NCI-H2171 treated with DMSO at 0.1 percent for 48 hours (cell line): ENCODE measurements around the gene ZP1.
A peak's percentile ranks its signal among the peaks of the same experiment; 100 is the strongest.
"Not testable (repeated sequence)": the region's sequence is repeated elsewhere in the genome, so short reads cannot be mapped to it uniquely, and the experiment has no call there.

Source experiments
- DNase-seq: peaks from one replicate; lab custom pipeline; 2025; lab: John Stamatoyannopoulos, UW

ZP1 gene

DNA sequence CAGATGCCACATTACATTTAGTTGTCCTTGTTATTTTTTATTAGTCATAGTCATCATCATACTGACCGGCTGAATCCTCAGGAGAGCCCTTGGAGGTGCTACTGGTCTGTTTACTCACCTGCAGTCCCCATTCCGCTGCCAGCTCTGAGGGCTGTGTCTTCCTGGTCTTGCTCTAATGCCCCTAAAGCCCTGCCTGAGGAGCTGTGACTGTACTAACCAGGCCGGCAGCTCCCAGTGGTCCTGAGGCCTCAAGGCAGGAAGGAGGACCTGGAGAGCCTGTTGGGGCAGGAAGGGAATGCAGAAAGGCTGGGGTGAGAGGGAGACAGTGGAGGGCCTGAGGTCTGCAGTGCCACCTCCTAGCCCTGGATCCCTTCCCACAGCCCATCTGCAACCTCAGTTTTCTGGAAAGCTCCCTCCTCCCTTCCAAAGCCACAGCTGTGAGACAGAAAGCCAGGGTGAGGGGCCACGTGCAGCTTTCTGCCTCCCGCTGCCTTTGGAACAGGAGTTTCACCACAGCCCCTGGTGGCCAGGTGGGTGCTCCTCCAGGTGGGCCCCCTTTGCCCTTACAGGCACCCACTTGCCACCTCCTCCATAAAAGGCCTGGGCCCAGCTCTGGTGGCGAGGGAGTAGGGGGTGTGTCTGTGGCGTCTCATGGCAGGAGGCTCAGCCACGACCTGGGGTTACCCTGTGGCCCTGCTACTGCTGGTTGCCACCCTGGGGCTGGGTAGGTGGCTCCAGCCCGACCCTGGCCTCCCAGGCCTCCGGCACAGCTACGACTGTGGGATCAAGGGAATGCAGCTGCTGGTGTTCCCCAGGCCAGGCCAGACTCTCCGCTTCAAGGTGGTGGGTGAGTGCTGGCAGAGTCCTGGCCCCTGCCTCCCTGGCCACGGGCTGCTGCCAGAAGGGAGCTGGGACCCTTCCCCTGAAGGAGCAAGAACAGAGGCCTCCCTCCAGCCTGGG lies at the start of gene ZP1:
TSS of gene ZP1 (plus strand) at position 632 of the 960 bp plus-strand sequence. CDS start at position 652, 20 bp downstream.
- DNase-seq: no peak

GRCh38 chr11:60818057-60818456 lies 49.3 kb upstream of the ZP1 start:
- no peak for DNase-seq

- no peak for DNase-seq
These were observed 45.3 kb upstream of the ZP1 start for GRCh38 chr11:60821827-60822599.

DNA sequence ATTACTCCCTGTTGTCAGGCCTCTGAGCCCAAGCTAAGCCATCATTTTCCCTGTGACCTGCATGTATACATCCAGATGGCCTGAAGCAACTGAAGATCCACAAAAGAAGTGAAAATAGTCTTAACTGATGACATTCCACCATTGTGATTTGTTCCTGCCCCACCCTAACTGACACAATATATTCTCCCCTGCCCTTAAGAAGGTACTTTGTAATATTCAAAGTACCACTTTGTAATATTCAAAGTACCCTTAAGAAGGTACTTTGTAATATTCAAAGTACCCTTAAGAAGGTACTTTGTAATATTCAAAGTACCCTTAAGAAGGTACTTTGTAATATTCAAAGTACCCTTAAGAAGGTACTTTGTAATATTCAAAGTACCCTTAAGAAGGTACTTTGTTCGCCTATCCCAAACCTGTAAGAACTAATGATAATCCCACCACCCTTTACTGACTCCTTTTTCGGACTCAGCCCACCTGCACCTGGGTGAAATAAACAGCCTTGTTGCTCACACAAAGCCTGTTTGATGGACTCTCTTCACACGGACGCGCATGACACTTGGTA lies 43.5 kb upstream of the ZP1 start:
- not testable (repeated sequence) for DNase-seq

- DNase-seq: no peak
These were observed 42.2 kb upstream of the ZP1 start for GRCh38 chr11:60825118-60825517.

GRCh38 chr11:60825790-60826189 lies 41.6 kb upstream of the ZP1 start:
- DNase-seq: no peak

DNA sequence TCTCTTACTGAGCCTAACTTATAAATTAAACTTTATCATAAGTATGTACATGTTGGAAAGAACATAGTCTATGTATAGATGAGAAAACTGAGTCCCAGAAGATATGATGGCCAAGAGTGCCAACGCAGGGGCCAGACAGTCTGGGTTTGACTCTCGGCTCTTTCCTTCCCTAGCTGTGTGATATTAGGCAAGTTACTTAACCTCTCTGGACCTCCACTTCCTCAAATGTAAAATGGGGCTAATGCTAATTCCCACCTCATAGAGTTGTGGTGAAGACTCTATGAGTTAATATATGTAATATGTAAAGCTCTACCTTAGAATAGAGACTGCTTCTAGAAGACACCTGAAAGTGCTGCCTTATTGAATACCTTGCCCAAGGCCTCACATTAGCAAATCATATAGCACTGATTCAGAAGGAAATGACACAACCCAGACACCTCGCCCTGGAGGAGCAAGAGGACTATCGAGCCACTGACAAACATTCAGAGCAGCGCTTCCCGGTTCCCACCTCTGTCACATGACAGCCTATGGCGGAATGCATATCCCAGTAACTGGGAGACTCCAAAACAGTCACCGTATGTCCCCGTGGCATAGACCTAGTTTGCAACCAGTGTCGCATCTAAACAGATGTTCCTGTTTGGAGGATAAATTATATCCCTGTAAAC lies 36.7 kb upstream of the ZP1 start:
- DNase-seq: no peak

DNA sequence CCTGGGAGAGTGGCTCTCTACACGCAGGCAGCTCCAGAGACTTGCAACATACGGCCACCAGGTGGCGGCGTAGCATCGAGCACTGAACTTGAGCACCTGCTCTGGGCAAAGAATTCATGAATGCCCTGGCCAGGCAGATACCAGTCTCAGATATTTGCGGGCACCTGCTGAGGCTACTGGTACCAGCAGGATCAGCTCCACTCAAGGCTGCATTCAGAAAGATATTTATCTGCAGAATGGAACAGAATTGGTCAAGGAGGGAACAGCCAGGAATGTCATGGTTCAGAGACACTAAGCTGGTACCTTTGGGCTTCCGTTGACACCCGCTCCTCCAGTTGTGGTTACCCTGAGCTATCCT lies 36.2 kb upstream of the ZP1 start:
- DNase-seq: peak; percentile 88

DNA sequence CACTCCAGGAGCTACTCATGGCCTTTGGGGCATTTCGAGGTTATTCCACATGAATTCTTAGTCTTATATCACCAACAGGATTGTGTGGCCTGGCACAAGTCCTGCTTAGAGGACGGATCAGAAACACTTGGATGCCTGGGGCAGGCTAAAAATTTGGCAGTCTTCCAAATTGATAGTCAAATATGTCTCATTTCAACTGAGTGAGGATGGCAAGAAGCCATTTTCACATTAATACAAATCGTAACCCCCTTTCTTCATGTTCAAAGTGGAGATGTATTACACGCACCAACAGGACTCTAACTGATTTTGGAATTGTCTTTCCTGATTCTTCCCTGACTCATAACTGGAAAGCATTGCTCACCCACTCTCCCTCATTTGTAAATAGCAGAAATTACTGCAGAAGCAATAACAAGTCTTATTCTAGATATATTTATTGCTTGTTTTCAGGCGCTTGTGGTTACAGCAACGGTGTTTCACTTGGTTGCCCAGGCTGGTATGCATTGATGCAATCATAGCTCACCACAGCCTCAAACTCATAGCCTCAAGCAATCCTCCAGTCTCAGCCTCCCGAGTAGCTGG lies 35.8 kb upstream of the ZP1 start:
- peak; percentile 65 for DNase-seq

DNA sequence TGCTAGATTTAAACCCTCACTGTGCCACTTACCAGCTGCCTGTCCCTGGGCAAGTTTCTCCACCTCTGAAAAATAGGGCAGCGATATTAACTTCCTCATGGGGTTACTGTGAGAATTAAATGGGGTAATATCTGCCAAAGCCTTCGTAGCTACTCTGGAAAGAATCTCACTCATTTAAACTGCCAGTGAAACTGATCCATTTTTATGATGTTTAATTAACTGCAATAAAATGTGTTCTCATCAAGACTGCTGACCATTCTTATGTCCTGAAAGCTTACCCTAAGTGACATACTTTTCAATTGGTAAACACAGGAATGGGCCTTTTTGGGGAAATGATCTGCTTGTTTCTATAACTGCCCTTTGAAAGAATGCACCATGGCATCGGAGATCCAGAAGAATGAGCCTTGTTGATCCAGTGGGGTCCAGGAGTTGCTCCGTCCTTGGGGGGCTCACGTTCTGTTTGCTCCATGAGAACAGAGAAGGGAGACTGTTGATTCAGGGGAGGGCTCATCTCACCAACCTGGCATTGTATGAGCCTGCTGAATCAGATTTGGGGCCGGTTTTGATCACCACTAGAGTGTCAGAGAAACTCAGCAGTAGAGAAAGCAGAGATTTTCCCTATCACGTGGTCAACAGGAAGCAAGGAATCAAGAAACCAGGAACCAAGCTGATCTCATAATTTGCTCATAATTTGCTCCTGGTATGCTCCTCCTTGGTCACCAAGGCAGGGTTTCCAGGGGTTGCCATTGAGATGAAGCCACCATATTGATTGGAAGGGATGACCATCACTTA lies 32.4 kb upstream of the ZP1 start:
- no peak for DNase-seq

DNA sequence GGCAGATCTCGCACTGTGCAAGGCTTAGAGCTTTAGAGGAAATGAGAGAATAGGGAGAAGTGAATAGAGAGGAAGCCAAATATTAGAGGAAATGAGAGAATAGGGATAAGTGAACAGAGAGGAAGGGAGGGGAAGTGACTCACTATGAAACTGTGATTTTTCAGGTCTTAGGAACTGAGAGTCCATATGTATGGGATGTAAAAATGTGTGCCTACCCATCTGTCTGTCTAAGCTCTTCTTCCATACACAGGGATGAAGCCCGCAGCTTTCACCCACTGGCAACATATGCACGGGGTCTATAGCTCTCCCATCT lies 31.9 kb upstream of the ZP1 start:
- DNase-seq: peak; percentile 51

DNA sequence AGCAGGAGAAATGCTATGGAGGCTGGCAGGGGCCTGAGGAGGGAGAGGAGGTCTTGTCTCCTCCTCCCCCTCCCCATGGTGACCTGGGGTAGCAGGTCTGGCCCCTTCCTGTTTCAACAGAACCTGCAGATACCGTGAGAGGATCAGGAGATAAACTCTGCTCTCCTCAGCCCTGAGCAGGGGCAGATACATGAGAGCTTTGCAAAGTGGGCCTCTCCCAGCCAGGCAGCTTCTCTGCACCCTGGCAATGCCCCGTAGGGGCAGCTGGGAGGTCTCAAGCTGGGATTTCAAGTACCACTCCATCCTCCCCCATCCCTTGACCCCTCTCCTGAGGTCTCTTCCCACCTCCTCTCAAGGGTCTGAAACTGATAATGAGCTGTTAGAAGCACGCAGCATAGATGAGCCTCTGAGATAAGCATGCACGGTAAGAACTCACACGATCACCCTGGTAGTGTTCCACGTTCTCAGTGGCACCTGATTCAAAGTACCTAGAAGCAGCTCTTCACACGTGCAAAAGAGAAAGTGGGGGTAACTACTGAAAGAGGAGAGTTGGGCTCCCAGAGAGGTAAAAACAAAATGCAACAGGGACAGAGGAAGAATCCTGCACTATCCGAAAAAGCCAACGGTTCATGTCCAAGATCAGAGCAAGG lies 30.4 kb upstream of the ZP1 start:
- DNase-seq: no peak

GRCh38 chr11:60838132-60838531 lies 29.2 kb upstream of the ZP1 start:
- DNase-seq: peak; percentile 50

- no peak for DNase-seq
These were observed 26.6 kb upstream of the ZP1 start for GRCh38 chr11:60840470-60841430.

DNA sequence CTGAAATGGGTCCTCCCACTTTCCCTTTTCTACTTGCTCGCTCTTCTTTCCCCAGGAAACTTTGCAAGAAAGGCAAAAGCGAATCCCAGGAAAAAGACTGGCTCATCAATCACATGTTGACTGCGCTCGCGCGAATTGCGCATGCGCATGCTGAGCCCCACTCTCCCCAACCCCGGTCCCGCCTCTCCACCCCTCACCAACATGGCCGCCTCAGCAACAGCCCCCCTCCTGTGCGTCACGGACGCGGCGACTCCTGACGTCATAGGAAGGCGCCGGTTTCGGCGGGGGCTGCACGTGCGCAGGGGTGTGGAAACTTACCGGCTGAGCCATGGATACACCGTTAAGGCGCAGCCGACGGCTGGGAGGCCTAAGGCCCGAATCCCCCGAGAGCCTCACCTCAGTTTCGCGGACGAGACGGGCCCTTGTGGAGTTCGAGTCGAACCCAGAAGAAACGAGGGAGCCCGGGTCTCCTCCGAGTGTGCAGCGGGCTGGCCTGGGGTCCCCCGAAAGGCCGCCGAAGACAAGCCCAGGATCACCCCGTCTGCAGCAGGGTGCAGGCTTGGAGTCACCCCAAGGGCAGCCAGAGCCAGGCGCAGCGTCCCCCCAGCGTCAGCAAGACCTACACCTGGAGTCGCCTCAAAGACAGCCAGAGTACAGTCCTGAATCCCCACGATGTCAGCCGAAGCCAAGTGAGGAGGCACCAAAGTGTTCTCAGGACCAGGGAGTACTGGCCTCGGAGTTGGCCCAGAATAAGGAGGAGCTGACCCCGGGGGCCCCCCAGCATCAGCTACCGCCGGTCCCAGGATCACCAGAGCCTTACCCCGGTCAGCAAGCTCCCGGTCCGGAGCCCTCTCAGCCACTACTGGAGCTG lies 25.3 kb upstream of the ZP1 start, which contains the start of gene CCDC86:
TSS of gene CCDC86 (plus strand) at position 317 of the 871 bp plus-strand sequence. CDS start at position 329, 12 bp downstream.
- peak; percentile 91 for DNase-seq

DNA sequence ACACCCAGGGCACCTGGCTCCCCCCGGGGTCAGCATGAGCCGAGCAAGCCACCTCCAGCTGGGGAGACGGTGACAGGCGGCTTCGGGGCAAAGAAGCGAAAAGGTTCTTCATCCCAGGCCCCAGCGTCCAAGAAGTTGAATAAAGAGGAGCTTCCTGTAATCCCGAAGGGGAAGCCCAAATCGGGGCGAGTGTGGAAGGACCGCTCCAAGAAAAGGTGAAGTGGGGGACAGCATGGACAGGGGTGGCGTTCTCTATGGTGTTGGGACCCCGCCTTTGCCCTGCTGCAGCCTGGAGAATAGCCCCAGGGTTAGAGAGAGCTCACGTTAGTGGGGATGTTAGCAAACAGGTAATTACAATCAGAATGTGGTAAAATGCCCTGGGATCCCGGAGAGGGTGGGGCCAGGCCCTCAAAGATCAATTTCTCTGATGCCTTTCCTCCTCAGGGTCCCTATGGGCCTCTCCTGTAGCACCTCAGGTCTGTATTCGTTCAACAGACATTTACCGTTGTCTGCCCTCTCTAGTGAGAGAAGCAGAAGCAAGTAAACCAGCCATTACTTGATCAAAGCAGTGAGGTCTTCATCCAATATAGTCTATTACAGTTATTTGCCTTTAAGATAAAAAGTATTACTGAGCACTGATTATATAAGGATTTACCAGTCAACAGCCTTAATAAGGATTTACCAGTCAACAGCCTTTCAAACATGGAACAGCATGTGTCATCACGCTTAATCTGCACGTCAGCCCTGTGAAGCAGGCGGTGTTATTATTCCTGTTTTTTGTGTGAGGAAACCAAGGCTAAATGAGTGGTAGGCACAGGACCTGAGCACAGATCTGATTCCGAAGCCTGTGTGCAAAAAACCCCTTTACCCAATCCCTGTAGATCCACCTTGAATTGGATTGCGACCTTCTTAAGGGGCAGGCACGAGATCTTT lies 24.4 kb upstream of the ZP1 start:
- DNase-seq: no peak
